OCI-LY3 (cell line): Measurements from ENCODE around the gene HSD3B1.

Source experiments
- CTCF ChIP-seq: fragments of 200-600, 300-600 bp; sonication (generic); IDR thresholded peaks from 2 replicates; pipeline ENCODE4 v1.5.1; 2014; ENCODE audit warnings: antibody characterized with exemption, low read length, low read depth
- EZH2phosphoT487 ChIP-seq: fragments of 200-600 bp; shearing (Covaris generic); IDR thresholded peaks from 2 replicates; pipeline ENCODE4 v1.6.1; 2018; ENCODE audit warnings: antibody characterized with exemption, mixed run types, low read depth

GRCh38 chr1:119480175-119480574 lies 26.8 kb upstream of the HSD3B1 start:
- no peak for TF ChIP-seq CTCF
- no peak for TF ChIP-seq EZH2phosphoT487
